Common myeloid progenitor, CD34-positive (primary cell): ENCODE results near the gene ZNF654.

ENCODE experiments used
- CTCF ChIA-PET: fragments of 350-600 bp; sonication (Branson Sonifier 250); formaldehyde crosslinking; loops from one replicate; lab custom pipeline; 2021; ENCODE audit warnings: antibody characterized with exemption; lab: Charles Lee
- POLR2A ChIA-PET: fragments of 350-600 bp; sonication (Branson Sonifier 250); formaldehyde crosslinking; loops from one replicate; lab custom pipeline; 2021; ENCODE audit warnings: antibody characterized with exemption; lab: Charles Lee
- DNase-seq, 3 donors: peaks; one replicate each; pipeline versions ENCODE4 v3.0.0 to v3.0.0-alpha.2; 2013
- H3K27ac ChIP-seq, 2 experiments: 1 replicate in 1 of 2; 2 replicates in 1 of 2; pipeline ENCODE4 v1.7.0; 2013; ENCODE audit warnings: inconsistent platforms in 2 of 2, low read length in 2 of 2, mild to moderate bottlenecking in 2 of 2, low read depth in 1 of 2, moderate library complexity in 1 of 2; ENCODE audit not compliant: severe bottlenecking in 2 of 2, insufficient read depth in 1 of 2, poor library complexity in 1 of 2
- H3K27me3 ChIP-seq, 5 experiments: replicated peaks in 2 of 5; 1 replicate in 3 of 5; 2 replicates in 2 of 5; pipeline versions ENCODE4 v1.6.1 to v1.7.0; 2013; ENCODE audit warnings: low read length in 4 of 5, mild to moderate bottlenecking in 2 of 5, moderate library complexity in 2 of 5, inconsistent platforms in 1 of 5; ENCODE audit not compliant: insufficient read depth in 5 of 5, control insufficient read depth in 4 of 5
- H3K36me3 ChIP-seq, 4 experiments: 1 replicate in 2 of 4; 2 replicates in 2 of 4; pipeline versions ENCODE4 v1.6.1 to v1.7.0; 2013; ENCODE audit warnings: low read length in 3 of 4, control low read depth in 1 of 4, mild to moderate bottlenecking in 1 of 4; ENCODE audit not compliant: control insufficient read depth in 4 of 4, insufficient read depth in 4 of 4
- H3K4me1 ChIP-seq, 4 experiments: 1 replicate in 3 of 4; 2 replicates in 1 of 4; pipeline versions ENCODE4 v1.6.1 to v1.7.1; 2013; ENCODE audit warnings: low read length in 3 of 4, mild to moderate bottlenecking in 3 of 4, control low read depth in 1 of 4, inconsistent platforms in 1 of 4, moderate library complexity in 1 of 4; ENCODE audit not compliant: control insufficient read depth in 4 of 4, insufficient read depth in 4 of 4; ENCODE audit errors: control extremely low read depth in 1 of 4
- H3K4me3 ChIP-seq, 7 experiments: 1 replicate in 4 of 7; 2 replicates in 3 of 7; pipeline versions ENCODE4 v1.5.1 to v1.7.0; 2013; ENCODE audit warnings: mild to moderate bottlenecking in 7 of 7, low read length in 6 of 7, moderate library complexity in 6 of 7, inconsistent platforms in 2 of 7, low read depth in 2 of 7, control low read depth in 1 of 7; ENCODE audit not compliant: insufficient read depth in 4 of 7, control insufficient read depth in 1 of 7; ENCODE audit errors: extremely low read depth in 1 of 7
- H3K9me3 ChIP-seq, 5 experiments: 1 replicate in 4 of 5; 2 replicates in 1 of 5; pipeline versions ENCODE4 v1.6.1 to v1.7.1; 2013; ENCODE audit warnings: low read length in 4 of 5, mild to moderate bottlenecking in 2 of 5, inconsistent platforms in 1 of 5, low read depth in 1 of 5, moderate library complexity in 1 of 5; ENCODE audit not compliant: control insufficient read depth in 4 of 5, insufficient read depth in 2 of 5; ENCODE audit errors: control extremely low read depth in 1 of 5
- WGBS: methylation state at CpG from one replicate; pipeline ENCODE4 v1.1.5; 2013; ENCODE audit not compliant: insufficient coverage; 5-methylcytosine and 5-hydroxymethylcytosine counted together

ZNF654 gene

GRCh38 chr3:88142094-88142624 lies 83.1 kb downstream of the ZNF654 start:
- no peaks in the 10 kb centered on the region for H3K27me3 ChIP-seq
- 100% methylated on average over 1 of the region's 3 CpGs for WGBS
- H3K36me3 ChIP-seq, result peaks cover 6 to 36% (median 29%) of the 10 kb centered on the region in 4 experiments
- ChIA-PET POLR2A (interaction anchor here (0.6 kb wide), 1 partner anchor 19 kb away, joined by 6 read pairs; no protein-coding TSS in a partner anchor), CTCF (interaction anchor here (1.3 kb wide), 1 partner anchor 38 kb away, joined by 3 read pairs; no protein-coding TSS in a partner anchor)
- H3K4me1 ChIP-seq, result peaks cover 0 to under 1% (median 0%) of the 10 kb centered on the region in 4 experiments
- no peak for DNase-seq
- no peak overlapping the region for H3K4me3 ChIP-seq
- no peak overlapping the region for H3K27ac ChIP-seq
- H3K9me3 ChIP-seq, result no peaks in the 10 kb centered on the region

GRCh38 chr3:88147261-88147660 lies 88.2 kb downstream of the ZNF654 start:
- H3K27ac ChIP-seq, result no peak overlapping the region
- no peaks in the 10 kb centered on the region for H3K9me3 ChIP-seq
- peak in 1 of 3 donors; percentile 12 for DNase-seq
- peaks cover 10 to 26% (median 16%) of the 10 kb centered on the region in 4 experiments for H3K4me1 ChIP-seq
- H3K4me3 ChIP-seq, result no peak overlapping the region
- H3K36me3 ChIP-seq, result peaks cover 0 to 1% (median 0%) of the 10 kb centered on the region in 4 experiments
- H3K27me3 ChIP-seq, result no peaks in the 10 kb centered on the region
- ChIA-PET POLR2A (no interaction called here), CTCF (interaction anchor here (0.7 to 2.5 kb wide), 4 partner anchors 15 to 42 kb away, joined by 3 to 9 read pairs (median 3); no protein-coding TSS in a partner anchor)

- POLR2A ChIA-PET, result interaction anchor here (1.4 kb wide), 1 partner anchor 90 kb away, joined by 4 read pairs; the partner anchor contains the start of gene CGGBP1
- H3K27me3 ChIP-seq, result no peaks in the 10 kb centered on the region
- H3K9me3 ChIP-seq, result no peaks in the 10 kb centered on the region
- H3K27ac ChIP-seq, result peak overlapping the region in 1 of 2 experiments; percentile 95
- H3K4me1 ChIP-seq, result peaks cover 10 to 30% (median 19%) of the 10 kb centered on the region in 4 experiments
- no peak for DNase-seq
- WGBS, result 82% methylated on average over 17 of the region's 17 CpGs
- CTCF ChIA-PET, result interaction anchor here (1.7 to 2.5 kb wide), 2 partner anchors 15 to 36 kb away, joined by 4 to 9 read pairs; no protein-coding TSS in a partner anchor
- H3K4me3 ChIP-seq, result peak overlapping the region in 6 of 7 experiments; percentile 91 to 100 (median 98)
- H3K36me3 ChIP-seq, result peaks cover 0 to 5% (median 3%) of the 10 kb centered on the region in 4 experiments
Measured at GRCh38 chr3:88148651-88149050, 89.6 kb downstream of the ZNF654 start.

- DNase-seq, result peak in 2 of 3 donors; percentile 59 to 67
- 0% methylated on average over 9 of the region's 16 CpGs for WGBS
- Histone ChIP-seq H3K27me3 (no peaks in the 10 kb centered on the region), H3K4me1 (peaks cover 10 to 30% (median 19%) of the 10 kb centered on the region in 4 experiments), H3K36me3 (peaks cover 0 to 5% (median 3%) of the 10 kb centered on the region in 4 experiments), H3K27ac (peak overlapping the region; percentile 85 to 95), H3K9me3 (no peaks in the 10 kb centered on the region), H3K4me3 (peak overlapping the region; percentile 83 to 100 (median 98))
- ChIA-PET POLR2A (interaction anchor here (1.4 kb wide), 1 partner anchor 91 kb away, joined by 4 read pairs; the partner anchor contains the start of gene CGGBP1), CTCF (interaction anchor here (0.7 to 2.8 kb wide), 4 partner anchors 15 to 36 kb away, joined by 3 to 9 read pairs (median 6); no protein-coding TSS in a partner anchor)
Measured at GRCh38 chr3:88149101-88149508, 90.0 kb downstream of the ZNF654 start.

- H3K4me1 ChIP-seq, result peaks cover 10 to 30% (median 19%) of the 10 kb centered on the region in 4 experiments
- no peaks in the 10 kb centered on the region for H3K9me3 ChIP-seq
- ChIA-PET CTCF (interaction anchor here (0.7 to 2.8 kb wide), 6 partner anchors 9 to 60 kb away, joined by 3 to 9 read pairs (median 4); no protein-coding TSS in a partner anchor), POLR2A (interaction anchor here (1.4 kb wide), 1 partner anchor 91 kb away, joined by 4 read pairs; the partner anchor contains the start of gene CGGBP1)
- 0% methylated on average over 53 of the region's 57 CpGs for WGBS
- H3K36me3 ChIP-seq, result peaks cover 0 to 12% (median 6%) of the 10 kb centered on the region in 4 experiments
- peak within 1 kb of the TSS; percentile 85 to 95 for H3K27ac ChIP-seq
- H3K27me3 ChIP-seq, result no peaks in the 10 kb centered on the region
- peak within 1 kb of the TSS; percentile 83 to 100 (median 98) for H3K4me3 ChIP-seq
- DNase-seq, result peak; percentile 83 to 93 (median 92)
Measured at GRCh38 chr3:88149509-88150362, 90.7 kb downstream of the ZNF654 start, which contains the start of gene C3orf38. Gene C3orf38 (plus strand): TSS chr3:88149959. CDS start chr3:88150053, 94 bp downstream.

- peak overlapping the region; percentile 85 to 95 for H3K27ac ChIP-seq
- WGBS, result 0% methylated on average over 5 of the region's 8 CpGs
- DNase-seq, result peak; percentile 25 to 73 (median 63)
- H3K4me1 ChIP-seq, result peaks cover 10 to 30% (median 19%) of the 10 kb centered on the region in 4 experiments
- H3K9me3 ChIP-seq, result no peaks in the 10 kb centered on the region
- no peaks in the 10 kb centered on the region for H3K27me3 ChIP-seq
- POLR2A ChIA-PET, result no interaction called here
- CTCF ChIA-PET, result interaction anchor here (1.3 to 2.8 kb wide), 4 partner anchors 17 to 90 kb away, joined by 3 to 9 read pairs (median 4); no protein-coding TSS in a partner anchor
- peak overlapping the region; percentile 83 to 100 (median 98) for H3K4me3 ChIP-seq
- peaks cover 0 to 16% (median 9%) of the 10 kb centered on the region in 4 experiments for H3K36me3 ChIP-seq
Measured at GRCh38 chr3:88150371-88150770, 91.3 kb downstream of the ZNF654 start.
